NK-92 treated with Interleukin-12 subunit alpha and Interleukin-12 subunit beta, amount 100 ng/mL, for 24 hours (cell line): ENCODE results near the gene HHIPL2.
"Not testable (repeated sequence)": the region's sequence is repeated elsewhere in the genome, so short reads cannot be mapped to it uniquely, and the experiment has no call there.

Experiments used
- DNase-seq: peaks from one replicate; lab custom pipeline; 2025; lab: John Stamatoyannopoulos, UW

Gene HHIPL2

DNA sequence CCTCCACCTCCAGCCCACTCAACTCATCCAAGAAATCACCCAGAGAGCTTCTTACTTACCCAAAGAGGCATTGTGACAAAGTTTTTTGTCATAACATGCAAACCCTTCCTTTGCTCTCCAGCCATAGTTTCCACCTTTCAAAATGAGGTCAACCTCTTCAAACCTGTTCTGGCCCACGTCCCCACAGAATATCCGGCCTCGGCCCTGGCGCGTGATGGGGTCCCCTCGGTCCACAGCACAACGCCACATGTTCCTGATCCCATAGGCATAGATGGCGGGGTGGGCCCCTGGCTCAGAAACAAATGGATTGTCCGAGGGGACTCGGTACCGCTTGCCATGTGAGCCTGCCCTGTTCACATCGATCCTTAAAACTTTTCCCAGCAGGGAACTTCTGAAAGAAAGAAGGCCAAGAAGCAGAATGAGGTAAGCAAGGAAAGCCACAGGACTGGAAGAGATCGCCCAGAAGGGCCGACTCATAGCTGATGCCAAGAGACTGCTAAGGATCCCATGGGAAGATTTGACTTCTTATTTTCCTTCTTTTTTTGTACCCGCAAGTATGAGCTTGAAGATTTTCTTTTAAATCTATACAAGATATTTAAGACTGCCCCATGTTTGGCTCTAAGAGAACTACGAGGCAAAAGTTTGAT lies 7.8 kb downstream of the HHIPL2 start:
- DNase-seq = no peak

DNA sequence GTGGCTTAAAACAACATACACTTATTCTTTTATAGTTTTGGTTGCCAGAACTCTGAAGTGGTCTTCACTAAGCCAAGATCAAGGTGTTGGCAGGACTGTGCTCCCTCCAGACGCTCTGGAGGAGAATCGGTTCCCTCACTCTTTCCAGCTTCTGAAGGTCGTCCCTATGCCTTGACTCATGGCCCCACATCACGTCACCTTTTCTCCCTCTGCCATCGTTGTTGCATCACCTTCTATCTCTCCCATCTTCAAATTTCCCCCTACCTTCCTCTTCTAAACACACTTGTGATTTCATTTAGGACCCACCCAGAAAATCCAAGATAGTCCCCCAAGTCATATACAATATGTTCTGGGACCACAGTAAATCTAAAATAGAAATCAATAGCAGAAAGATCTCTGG lies 12.4 kb downstream of the HHIPL2 start:
- DNase-seq = no peak

DNA sequence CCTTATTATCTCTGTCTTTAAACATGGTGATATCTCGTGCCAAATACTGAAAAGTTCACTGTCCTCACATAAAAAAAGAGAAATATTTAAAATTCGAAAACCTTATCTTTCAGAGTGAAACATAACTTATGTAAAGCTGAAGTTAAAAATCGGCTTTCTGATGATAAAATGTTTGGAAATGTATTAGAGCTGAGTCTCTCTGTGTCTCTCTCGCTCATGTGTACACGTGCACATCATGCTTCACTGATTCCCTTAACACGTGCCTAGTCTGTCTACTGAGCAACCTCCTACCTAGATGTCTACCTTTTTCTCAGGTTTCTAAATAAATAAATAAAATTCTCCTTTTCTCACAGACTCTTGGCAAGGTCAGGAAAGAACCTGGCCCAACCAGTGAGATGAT lies 17.1 kb downstream of the HHIPL2 start:
- DNase-seq = no peak

DNA sequence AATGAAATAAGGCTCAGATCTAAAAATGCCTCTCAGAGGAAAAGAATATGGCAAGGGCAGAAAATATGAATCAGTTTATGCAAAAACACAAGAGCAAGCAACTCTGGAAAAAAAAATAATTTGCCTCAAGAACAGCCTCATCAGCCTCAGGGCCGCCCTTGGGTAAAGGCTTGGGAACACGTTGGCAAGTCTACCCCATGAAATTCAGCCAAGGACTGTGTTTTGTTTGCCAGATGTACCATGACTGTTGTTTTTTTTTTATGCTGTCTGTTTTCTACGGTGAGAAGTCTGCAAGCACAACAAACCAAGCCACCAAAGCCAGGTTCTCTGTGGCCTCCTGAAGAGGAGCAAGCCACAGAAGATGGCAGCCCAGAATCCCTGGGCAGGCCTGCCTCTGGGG lies 18.0 kb downstream of the HHIPL2 start:
- no peak for DNase-seq

DNA sequence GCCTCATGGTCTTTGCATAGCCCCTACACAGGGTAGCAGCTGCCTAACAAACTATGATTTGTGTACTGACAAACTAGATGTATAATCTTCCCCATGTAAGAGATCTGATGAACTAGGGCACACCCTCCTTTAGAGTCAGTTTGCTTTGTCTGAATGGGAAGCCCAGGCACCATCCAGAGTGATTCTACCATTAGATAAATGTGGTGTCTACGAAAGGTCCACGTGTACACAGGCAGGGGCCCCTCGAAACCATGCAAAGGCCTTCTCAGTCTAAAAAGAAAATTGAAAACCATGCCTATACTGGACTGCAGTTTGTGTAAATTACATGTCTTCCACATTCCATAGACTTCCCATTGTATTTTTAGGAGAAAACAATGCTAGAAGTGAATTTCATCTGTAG lies 18.7 kb downstream of the HHIPL2 start:
- DNase-seq = no peak

DNA sequence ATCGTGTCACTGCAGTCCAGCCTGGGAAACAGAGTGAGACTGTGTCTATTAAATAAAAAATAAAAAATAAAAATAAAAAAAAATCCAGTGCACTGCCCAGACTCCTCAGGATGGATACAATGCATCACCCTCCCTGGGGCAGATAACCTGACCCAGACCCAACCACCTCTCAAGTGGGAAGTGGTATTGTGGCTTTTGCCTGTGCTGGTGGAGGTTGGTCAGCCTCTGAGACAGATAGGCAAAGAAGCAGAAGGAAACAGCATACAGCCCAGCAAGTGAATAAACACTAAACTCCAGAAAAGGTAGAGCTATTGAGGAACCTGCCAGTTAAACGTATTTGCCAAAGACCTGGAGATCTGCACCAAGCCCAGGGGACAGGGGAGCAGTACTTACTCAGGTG lies 22.0 kb downstream of the HHIPL2 start:
- no peak for DNase-seq

DNA sequence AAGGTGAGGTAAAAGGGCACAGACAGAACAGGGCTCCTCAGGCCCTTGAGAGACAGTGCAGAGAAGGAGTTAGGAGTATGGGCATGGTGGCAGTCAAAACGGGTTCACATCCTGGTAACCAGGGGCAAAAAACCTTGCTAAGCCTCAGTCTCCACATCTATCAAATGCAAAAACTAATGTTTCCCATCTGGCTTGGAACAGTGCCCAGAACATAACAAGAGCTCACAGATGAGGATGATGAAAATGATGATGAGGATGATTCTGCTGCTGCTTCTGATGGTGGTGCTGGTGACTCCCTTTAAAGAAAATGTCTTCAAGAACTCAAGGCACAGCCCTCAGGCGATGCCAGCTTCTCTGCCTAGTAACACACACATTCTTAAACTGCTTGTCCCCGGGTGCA lies 24.1 kb downstream of the HHIPL2 start:
- no peak for DNase-seq

DNA sequence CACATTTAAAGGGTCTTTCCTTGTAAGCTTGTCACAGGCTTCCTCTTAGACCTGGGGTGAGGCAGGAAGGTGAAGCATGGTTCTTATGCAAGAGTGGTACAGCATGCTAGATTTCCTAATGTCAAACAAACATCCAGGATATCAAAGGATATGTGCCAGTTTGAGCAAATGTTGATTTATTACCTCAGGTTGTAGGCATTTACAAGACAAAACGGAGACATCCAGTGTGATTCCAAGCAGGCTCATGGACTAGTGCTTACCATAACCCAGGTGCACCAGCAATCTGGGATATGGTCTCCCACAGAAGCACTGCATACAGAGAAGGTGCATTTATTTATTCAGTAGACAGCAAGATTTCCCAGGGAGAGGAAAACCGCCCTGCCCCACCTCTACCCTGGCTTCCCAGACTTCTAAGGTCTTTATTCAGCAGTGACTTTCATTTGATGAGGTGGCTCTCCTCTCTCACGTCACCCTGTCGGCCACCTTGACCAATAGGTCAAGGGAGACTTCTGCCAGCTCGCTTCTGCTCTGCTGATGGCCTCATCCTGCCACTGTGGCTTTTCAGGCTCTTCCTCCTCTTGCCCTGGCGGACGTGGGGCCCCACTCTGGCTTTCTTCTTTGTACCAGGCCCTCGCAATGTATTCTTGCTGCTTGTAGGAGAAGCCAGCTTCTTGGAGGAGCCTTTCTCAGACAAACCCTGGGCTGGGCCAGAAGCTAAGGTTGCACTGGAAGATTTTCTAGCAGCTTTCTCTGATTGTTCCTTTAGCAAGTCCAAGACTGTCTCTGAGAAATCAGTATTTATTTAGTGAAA lies 25.6 kb downstream of the HHIPL2 start:
- no peak for DNase-seq

DNA sequence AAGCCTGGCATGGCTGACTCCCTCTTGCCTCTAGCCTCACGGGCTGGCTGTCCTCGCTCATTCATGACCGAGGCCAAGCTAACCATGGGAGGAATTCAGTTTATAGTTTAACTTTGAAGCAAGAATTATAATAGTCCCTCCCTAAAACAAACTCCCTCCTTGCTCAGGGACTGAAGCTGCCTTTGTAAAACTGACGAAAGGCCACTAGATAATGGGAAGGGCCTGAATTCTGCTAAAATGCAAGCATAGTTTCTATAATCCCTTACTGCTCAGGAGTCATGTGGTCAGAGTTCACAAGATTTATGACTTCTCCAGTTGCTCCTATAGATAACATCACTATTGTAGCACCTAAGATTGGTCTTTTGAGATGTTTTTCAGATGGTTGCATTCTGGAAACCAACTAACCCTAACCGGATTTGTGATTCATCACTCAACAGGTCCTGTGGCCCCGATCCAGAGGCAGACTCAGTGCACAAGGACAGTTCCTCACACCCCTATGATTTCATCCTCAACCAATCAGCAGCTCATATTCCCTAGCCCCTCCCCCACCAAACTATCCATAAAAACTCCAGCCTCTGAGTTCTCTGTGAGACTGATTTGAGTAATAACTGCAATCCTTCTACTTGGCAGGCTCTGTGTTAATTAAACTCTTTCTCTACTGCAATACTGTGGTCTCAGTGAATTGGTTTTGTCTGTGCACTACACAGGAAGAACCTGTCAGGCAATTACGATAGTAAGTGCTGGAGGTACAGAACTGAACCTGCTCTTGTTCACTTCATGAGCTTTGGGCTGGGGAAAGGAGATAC lies 26.4 kb downstream of the HHIPL2 start:
- no peak for DNase-seq

DNA sequence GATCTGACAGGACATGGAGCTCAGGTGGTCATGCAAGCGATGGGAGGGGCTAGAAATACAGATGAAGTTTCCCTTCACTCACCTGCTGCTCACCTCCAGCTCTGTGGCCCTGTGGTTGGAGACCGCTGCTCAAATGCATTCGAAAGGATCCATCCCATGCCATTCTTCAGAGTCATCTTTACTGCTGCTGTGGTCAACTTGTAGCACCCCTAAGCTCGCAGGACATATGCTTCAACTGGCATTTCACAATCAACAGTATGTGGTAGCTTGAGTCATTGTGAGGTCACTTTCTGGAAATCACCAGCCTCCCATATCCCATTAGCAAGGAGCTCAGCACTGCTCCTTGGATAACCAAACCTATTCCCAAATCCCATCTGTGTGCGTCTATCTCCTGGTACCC lies 58.4 kb downstream of the HHIPL2 start:
- DNase-seq = not testable (repeated sequence)

DNA sequence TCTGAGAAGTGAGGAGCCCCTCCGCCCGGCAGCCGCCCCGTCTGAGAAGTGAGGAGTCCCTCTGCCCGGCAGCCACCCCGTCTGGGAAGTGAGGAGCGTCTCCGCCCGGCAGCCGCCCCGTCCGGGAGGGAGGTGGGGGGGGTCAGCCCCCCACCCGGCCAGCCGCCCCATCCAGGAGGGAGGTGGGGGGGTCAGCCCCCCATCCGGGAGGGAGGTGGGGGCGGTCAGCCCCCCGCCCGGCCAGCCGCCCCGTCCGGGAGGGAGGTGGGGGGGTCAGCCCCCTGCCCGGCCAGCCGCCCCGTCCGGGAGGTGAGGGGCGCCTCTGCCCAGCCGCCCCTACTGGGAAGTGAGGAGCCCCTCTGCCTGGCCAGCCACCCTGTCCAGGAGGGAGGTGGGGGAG lies 60.1 kb downstream of the HHIPL2 start:
- not testable (repeated sequence) for DNase-seq

DNA sequence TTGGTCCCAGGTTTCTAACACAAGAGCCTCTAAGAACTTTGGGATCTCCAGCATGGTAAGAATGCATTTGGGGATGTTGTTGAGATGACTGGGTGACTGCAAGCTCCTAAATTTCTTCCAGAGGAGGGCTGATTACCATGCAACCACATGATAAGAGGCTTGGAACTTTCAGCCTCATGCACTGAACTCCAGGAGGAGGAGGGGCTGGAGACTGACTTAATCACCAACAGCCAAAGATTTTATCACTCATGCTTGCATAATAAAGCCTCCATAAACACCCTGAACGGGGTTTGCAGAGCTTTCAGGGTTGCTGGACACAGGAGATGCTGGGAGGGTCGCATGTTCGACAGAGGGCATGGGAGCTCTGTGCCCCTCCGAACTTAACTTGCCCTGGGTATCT lies 63.9 kb downstream of the HHIPL2 start:
- not testable (repeated sequence) for DNase-seq

DNA sequence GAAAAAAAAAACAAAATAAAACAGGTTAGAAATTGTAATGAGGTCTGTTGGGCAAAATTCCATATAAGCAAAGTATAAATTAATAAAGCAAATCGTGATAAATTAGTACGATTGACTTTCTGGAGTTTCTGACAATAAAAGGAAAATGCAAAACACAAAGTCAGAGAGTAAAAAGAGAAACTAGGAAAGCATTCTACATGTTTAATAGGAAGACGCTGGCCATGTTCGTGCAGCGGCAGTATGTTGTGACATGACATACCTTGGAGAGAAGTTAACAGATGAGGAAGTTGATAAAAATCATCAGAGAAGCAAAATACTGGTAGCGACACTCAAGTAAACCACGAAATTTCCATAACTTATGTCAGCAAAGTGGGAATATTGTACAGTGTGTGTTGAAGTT lies 68.3 kb downstream of the HHIPL2 start:
- not testable (repeated sequence) for DNase-seq

DNA sequence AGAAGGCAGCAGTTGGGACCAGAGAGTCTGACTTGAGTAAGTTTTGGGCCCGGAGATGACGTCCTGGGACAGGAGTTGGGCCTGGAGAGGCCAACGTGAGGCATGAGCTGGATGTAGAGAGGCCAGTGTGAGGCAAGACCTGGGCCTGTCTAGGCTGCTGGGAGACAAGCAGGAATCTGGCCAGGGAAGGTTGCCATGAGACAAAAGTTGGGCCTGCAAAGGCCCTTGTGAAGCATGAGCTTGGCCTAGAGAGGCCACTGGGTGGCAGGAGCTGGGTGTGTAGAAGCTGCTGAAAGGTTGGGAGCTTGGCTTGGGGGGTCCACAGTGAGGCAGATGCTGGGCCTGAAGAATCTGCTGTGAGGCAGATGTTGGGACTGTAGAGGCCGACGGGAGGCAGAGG lies 71.5 kb downstream of the HHIPL2 start:
- DNase-seq = not testable (repeated sequence)

DNA sequence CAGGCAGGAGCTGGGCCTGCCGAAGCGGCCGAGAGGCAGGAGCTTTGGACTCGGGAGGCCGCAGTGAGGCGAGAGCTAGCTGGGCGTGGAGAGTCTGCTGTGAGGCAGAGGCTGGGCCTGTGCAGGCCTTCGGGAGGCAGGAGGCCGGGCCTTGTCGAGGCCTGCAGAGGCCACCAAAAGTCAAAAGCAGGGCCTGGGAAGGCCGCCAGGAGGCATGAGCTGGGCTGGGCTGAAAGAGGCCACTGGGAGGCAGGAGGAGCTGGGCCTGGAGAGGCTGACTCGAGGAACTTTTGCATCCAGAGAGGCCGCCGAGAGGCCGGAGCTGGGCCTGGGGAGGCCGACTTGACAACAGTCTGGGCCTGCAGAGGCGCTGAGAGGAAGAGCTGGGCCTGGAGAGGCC lies 74.2 kb downstream of the HHIPL2 start:
- DNase-seq = not testable (repeated sequence)

DNA sequence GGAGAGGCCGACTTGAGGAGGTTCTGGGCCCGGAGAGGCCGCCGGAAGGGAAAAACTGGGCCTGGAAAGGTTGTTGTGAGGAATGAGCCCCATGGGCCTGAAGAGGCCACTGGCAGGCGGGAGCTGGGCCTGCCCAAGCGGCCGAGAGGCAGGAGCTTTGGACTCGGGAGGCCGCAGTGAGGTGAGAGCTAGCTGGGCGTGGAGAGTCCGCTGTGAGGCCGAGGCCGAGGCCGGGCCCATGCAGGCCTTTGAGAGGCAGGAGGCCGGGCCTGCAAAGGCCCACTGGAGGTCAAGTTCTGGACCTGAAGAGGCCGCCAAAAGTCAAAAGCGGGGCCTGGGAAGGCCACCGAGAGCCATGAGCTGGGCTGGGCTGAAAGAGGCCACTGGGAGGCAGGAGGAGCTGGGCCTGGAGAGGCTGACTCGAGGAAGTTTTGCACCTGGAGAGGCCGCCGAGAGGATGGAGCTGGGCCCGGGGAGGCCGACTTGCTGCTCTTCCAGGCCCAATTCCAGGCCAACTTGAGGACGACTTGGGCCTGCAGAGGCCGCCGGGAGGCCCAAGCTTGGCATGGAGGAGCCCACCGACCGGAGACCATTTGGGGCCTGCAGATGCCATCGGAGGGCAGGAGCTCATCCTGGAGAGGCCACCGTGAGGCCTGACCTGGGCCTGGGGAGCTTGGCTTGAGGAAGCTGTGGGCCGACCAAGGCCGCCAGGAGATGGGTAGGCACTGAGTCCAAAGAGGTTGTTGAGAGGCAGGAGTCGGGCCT lies 74.9 kb downstream of the HHIPL2 start:
- not testable (repeated sequence) for DNase-seq
